Measurements from ENCODE around the gene TXN.

GRCh38 chr9:110282739-110283081 is 26.4 kb upstream of the TXN start:
- TF ChIP-seq CTCF (IDR thresholded peaks at IDR 0.05): no peak
- no peak for TF ChIP-seq POLR2A (IDR thresholded peaks at IDR 0.05)

Measured in uterus (tissue), 2 donors.